NCI-H1436 (cell line): Measurements from ENCODE around the gene RNF114.
A peak's percentile ranks its signal among the peaks of the same experiment; 100 is the strongest.

Experiments
- DNase-seq: peaks from one replicate; lab custom pipeline; 2025; lab: John Stamatoyannopoulos, UW

RNF114 gene

DNA sequence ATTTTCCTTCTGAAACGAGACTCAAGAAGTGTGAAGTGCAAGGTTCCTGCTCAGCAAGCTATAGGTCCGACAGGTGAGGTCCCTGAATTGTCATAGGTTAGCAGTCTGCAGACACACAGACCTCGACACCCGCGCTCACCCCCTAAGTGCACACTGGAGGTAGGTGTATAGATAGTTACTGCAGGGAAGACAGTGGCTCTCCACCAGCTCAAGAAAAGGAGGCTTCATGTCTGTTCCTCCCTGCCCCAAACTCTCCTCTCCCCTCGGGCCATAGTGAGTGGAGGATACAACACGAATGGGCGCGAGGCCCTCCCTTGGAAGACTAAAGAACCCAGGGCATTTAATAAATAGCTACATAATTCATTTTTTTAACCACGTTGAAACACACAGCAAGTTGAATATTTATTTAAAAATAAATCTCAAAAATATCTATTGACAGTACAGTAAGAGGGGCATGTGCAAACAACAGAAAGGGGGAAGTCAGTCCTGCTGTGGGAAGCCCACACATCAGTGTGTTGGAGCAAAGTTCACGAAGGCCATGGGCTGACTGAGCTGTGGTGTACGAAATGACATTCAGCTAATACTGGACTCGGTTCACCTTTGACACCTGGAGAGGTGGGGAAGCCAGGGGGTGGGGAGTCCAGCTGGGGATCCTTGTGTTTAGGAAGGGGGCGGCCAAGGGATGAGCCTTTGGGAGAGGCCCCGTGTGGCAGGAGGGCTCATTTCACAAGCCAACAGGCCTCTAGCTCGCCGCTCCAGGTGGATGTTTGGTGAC lies 31.6 kb upstream of the RNF114 start:
- no peak for DNase-seq

DNA sequence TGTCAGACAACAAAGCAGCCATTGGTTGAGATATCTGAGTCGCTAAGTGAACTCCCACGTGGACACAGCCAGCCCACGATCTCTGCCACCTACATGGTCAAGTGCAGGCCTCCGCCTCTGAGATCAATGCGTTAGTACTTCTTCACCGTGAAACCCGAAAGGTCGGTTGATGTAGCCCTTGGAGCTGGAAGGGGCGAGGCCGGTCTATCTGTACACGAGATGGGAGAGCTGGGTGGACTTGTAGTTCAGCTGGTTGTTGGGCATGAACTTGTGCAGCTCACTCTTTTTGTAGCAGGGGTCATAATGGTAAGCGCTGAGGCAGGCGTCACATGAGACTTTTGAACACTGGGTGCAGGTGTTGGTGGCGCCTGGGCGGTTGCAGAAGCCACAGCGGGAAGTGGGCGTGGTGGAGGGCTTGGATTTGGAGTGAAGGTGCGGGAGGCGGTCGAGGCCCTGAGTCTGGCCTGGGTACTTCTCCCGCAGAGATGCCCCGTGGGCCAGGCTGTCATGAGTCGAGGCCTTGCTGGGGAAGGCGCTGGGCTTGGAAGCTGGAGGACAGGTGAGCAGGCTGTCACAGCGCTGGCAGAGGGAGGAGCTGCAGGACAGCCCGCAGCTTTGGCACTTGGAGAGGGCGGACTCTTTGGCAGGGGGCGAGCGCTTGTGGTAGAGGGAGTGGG lies 30.6 kb upstream of the RNF114 start:
- DNase-seq = no peak

DNA sequence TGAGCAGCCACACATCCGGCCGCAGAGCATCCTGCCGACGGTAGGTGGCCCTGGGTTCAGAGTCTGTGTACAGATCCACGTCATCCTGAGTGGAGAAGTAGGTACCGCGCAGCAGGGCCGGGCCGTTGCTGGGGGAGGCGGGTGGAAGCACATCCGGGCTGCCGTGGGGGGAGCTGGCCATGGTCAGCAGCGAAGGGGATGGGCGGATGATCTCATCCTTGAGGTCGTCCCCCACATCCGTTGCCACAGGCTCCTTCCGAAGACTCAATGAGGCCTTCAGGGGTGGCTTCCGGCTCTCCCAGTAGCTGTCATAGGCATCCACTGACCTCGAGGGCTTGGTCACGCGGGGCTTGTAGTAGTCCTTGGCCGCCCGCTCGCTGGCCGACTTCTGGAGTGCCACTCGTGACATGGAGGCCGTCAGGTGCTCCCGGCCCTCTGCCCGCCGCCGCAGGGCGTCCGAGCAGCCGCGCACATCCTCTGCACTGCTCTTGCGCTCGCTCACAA lies 30.0 kb upstream of the RNF114 start:
- no peak for DNase-seq

DNA sequence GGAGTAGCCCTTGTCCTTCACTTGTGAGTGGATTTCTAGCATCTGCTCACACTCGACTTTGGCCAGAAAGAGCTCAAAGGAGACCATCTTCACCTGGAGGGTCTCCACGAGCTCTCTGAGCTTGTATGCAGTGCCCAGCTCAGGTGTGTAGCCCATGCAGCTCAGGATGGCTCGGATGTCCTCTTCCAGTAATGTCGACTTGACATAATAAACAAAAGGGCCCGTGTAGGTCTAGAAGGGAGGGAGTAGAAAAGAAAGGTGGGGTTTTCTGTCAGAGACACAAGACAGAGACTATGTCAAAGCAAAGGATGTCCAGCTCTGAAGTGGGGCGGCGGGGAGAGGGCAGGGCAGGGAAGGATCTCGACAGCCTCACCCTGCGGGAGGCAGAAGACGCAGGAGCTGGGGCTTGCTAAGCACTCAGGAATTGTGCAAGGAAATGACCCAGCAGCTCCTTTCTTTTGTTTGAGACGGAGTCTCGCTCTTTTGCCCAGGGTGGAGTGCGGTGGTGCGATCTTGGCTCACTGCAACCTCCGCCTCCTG lies 29.5 kb upstream of the RNF114 start:
- DNase-seq = no peak

DNA sequence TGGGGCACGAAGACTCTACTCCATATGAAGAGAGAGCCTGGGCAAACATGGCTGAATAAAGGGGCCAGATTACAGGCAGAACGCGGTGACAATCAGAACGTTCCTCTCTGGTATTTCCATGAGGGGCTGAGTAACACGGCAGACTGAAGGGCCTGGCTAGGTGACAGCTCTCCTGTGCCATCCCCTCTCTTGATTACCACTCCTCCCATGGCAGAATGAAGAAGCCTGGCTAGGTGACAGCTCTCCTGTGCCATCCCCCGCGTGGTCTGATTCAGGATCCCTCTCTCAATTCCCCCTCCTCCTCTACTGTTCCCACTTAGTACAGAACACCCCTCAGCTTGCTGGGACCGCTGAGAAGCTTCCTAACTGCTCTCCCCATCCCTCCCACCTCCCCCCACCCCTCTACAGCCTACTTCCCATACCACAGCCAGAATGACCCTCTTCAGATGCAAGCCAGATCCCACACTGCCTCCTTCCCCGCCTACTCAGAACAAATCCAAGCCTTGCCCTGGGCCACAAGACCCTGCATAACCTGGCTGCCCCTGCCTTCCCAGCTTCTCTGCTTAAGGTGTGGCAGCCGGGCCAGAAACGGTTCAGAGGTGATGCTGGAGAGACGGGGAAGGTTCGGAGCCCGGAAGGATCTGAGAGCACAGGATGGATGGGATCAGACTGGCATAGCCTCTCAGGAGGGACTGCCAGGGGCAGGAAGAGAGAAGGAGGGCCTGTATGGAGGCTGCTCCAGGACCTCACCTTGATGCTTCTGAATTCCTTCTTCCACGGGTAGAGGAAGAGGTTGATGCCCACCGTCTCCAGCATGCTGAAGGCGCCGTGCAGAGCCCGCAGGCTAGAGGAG lies 28.6 kb upstream of the RNF114 start:
- DNase-seq = no peak

DNA sequence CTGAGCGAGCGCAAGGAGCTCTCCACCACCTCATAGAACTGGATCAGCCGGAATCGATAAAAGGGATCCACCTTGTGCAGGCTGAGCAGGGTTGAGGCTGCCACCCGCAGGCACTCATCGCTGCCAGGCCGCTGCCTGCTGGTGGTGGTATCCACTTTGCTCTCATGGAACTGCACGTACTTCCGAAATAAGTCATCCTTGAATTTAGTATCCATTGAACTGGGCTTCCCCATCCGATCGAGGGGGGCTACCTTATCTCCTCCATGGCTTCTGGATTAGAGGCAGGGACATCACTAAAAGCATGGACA lies 28.0 kb upstream of the RNF114 start:
- DNase-seq = no peak

DNA sequence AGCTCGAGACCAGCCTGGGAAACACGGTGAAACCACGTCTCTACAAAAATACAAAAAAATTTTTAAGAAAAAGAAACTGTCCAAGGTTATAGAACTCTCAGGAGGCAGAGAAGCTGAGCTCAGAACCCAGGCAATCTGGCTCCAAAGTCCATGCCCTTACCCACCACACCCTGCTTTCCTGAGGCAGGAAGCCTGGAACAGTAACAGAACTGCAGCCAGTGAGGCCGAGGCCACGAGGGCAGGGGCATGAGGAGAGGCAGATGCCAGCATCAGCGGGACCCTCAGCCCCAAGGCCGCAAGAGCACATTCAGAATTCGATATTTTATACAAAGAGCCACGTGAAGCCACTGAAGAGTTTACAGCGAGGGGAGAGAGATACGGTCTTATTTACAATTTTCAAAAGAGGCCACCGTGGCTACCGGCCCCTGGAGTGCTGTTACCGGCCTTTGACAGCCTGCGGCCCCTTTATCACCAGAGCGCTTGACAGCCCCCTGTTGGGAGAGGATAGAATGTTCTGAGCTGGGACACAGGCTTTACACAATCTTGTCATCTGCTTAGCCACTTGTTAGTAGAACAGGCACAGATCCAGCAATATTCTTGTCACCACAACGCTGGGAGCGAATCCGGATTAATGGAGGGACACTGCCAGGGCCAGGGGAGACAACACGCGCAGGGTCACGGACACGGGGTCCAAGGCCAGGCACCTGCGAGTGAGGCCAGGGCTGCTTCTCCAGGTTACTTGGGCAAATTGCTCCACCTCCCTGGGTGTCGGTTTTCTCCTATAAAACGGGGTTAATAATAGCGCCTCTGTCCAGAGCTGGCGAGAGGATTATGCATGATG lies 26.5 kb upstream of the RNF114 start:
- no peak for DNase-seq

DNA sequence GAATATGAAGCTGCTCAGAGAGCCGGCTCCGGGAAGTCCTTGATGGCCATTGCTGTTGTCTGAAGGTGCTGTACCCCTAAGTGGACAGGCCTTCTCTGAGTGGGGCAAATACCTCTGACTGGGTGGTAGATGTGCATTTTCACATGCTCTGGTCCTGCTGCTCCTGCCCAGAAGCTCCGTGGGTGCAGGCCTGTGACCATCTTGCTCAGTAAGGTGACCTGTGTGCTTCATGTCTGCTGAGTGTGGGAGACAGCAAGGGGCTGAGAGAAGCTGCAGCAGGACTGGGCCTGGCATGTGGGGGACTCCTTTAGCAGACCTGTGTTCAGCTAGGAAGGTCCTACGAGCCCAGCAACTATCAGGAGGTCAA lies 25.9 kb upstream of the RNF114 start:
- DNase-seq = no peak

DNA sequence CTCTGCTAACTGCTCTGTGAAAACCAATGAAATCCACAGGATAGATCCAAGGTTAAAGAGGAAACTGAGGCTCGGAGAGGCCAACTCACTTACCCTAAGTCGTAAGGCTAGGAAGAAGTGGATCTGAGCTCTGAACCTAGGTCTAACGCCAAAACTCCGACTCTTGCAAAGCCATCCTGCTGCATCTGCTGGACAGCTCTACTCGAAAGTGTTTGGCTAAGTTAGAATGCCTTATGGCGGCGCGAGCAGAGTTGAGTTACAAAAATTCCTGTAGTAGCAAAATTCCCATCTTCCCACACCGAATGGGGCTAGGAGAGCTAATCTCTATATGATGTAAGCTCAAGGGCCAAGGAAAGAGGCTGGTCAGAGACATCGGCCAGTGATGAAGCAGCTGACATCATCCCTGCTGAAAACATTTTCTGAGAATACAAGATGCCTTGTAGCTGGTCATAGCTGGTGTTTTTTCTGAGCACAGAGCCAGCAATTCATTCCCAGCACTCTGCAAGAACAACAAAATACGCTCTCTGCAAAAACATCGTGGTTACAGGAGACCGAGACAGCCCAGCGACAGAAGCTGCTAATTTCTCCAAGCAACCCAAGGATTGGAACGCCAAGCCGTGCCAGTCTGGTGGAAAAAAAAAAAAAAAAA lies 22.7 kb upstream of the RNF114 start:
- no peak for DNase-seq

DNA sequence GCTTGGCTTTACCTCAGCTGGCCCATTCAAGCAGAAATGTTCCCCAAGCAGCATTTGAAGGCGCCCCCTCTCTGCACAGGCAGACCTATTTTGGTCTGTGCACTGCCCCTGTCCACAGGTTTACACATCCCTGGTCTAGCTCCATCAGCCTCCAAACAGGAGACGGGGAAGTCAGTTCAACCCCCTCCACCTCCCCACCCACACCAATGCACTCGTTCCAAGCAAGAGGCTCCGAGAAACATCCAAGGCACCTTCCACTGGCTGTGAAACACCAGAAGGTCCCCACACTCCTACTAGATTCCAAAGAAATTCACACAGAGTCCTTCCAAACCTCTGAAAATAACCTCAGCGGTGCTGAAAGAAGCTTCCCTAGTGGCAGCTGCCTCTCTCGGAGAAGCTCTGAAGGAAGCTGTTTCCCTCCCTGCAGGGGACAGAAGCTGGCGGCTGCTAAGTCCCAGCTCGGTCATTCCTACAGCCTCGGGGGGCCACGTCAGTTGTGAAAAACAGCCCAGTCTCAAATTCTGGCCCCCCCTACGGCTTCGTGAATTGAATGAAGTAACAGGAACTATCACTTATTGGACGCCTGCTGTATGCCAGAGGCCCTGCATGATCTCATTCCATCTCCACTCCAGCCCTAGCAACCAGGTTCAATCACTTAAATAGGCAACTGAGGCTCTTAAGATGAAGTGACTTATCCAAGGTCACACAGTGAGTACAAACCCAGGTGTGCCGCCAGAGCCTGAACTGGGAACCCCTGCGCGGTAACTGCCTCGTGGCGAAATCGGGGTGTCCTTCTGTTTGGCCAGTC lies 21.7 kb upstream of the RNF114 start:
- DNase-seq = no peak

DNA sequence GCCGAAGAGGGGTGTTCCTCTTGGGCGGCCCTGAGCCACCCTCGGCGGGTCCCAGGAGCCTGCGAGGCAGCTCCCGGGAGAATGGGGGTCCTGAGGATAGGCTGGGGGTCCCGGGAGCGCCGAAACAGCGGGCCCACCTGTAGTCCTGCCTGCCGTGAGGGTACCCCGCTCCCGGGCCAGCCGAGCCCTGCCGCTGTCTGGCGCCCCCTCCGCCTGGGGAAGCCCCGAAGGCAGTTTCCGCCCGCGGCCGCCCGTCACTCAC lies 21.1 kb upstream of the RNF114 start:
- DNase-seq = no peak

DNA sequence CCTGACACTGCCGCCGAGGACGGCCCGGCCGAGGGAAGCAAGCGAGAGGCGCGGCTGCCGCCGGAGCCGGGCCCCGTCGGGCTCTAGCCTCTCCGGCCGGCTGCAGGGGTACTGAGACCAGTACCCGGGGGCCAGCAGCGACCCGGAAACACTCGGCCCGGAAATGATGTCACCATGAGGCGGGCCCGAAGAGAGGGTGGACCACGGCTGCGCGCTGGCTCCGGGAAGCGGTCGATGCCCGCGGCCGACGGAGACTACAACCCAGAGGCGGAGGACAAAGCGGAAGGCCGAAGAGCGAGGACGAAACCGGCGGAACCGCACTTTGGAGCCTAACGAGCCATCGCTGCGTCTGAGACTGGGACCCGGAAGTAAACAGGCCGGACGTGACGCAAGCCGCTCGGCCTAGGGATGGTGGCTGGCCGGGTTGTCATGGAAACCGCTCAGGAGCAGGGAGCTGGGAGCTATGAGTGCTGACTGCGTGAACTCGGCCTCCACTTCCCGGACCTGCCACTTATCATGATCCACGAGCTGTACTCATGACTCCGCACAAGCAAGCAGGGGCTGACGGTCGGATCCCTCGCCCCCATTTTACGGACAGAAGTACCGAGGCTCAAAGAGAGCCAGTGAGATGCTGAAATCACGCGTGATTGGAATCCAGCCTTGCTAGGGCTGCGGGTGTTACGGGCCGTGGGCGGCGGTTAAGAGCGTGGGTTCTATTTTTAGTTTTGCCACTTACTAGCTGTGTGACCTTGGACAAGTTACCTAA lies 20.6 kb upstream of the RNF114 start, which contains the start of gene SPATA2:
Gene SPATA2, minus strand, starts transcription at position 150 of the 766 bp plus-strand sequence. CDS start 7,039 bp downstream, outside the sequence.
- peak; percentile 92 for DNase-seq

DNA sequence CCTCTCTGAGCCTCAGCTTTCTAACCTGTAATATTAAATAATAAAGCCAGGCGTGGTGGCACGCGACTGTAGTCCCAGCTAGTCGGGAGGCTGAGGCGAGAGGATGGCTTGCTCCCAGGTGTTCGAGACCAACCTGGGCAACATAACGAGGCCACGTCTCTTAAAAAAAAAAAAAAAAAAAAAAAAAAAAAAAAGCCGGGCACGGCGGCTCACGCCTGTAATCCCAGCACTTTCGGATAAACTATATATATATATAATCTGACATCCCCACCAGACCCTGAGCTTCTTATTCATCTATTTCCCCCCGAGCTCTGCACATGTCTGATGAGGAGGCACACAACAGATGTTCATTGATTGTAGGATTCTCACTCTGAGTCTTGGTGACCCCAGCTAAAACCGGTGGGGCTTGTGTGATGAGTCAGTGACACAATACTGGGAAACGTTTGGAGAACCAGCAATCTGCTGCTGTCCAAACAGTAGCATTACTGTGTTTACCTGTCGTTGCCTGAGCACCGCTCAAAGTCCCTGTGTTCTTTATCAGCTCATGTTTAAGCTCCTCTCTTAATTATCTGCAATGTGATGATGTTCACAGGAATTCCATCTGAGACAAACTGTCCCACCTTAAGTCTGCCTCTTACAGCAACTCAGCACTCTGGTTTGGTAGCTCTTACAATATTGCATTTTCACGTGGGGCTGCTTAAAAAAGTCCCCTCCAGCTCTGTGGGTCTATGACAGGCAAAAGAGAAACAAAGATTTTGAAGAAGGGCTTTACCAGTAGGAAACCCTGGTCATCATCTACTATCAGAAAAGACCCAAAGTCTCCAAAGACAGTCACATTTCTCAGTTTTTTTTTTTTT lies 19.8 kb upstream of the RNF114 start:
- no peak for DNase-seq

DNA sequence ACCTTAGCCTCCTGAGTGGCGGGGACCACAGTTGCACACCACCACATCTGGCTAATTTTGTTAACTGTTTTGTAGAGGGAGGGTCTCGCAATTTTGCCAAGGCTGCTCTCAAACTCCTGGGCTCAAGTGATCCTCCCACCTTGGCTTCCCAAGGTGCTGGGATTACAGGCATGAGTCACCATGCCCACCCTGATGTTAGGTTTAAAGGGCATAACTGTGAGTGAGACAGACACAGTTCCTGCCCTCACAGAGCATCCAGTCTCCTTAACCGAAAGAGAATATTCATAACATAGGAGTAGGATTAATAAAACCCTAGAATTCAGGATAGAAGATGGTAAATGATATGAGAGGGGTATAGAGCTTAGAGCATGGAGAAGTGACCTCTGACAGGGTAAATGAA lies 17.8 kb upstream of the RNF114 start:
- no peak for DNase-seq

DNA sequence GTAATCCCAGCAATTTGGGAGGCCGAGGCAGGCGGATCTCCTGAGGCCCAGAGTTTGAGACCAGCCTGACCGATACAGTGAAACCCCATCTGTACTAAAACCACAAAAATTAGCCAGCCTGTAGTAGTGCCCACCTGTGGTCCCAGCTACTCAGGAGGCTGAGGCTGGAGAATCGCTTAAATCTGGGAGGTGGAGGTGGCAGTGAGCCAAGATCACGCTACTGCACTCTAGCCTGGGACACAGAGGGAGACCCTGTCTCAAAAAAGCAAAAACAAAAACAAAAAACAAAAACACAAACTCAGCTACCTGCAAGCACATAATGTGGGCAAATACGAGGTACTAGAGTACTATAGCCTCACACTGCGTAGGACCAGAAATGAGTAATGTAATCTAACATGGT lies 17.2 kb upstream of the RNF114 start:
- DNase-seq = no peak

DNA sequence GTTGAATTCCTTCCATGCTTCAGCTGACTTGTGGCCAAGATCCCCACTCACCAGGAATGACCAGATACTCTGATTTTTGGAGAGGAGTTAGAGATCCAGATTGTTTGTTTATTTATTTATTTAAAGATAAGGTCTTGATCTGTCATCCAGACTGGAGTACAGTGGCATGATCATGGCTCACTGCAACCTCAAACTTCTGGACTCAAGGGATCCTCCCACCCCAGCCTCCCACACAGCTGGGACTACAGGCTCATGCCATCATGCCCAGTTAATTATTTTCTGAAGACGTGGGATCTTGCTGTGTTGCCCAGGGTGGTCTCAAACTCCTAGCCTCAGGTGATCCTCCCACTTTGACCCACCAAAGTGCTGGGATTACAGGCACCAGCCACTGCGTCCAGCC lies 16.7 kb upstream of the RNF114 start:
- DNase-seq = no peak

DNA sequence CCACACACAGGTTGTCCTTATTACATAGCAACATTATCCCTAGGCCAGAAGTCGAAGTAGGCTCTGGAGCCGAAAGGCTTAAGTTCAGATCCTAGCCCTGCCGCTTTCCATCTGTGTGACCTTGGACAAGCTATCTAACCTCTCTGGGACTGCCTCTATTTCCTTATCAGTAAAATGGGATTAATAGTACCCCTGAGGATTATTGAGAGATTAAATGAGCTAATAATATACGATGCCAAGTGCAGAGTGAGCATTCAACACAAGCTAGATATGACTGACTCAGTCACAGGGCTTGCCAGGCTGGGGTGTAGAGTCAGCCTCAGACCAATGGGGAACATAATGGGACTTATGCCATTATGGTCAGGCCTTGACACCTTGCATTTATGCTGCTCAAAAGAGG lies 11.9 kb upstream of the RNF114 start:
- DNase-seq = no peak

DNA sequence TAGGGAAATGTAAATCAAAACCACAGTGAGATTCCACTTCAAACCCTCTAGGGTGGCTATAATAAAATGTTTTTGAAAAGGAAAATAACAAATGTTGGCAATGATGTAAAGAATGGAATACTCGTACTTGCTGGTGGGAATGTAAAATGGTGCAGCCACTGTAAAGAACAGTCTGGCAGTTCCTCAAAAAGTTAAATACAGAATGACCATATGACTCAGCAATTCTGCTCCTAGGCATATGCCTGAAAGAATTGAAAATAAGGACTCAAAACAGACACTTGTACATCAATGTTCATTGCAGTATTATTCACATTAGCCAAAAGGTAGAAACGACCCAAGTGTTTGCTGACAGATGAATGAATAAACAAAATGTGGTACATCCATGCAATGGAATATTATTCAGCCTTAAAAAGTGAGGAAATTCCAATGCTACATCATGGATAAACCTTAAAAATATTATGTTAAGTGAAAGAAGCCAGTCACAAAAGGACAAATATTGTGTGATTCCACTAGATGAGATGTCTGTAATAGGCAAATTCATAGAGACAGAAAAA lies 10.2 kb upstream of the RNF114 start:
- DNase-seq = no peak
